GM23338 (cell line): ENCODE measurements around the gene GRK5. TPM values are rescaled to one million over a fixed set of nuclear protein-coding genes. Genes with fewer than 3 reads are reported as not detected.

Source experiments
- ATAC-seq: fragments of 200-7000 bp; cut with Tn5 transposase; 3 replicates; pipeline ENCODE4 v1.9.1; 2020
- DNase-seq: peaks from one replicate; pipeline ENCODE4 v3.0.0-alpha.2; 2015; ENCODE audit warnings: low spot score
- H2AFZ ChIP-seq: fragments of 200-600 bp; sonication (generic); 2 replicates; pipeline ENCODE4 v1.8.0; 2016; ENCODE audit warnings: antibody characterized with exemption, mild to moderate bottlenecking, moderate library complexity
- H3F3A ChIP-seq: fragments of 200-600 bp; sonication (generic); replicated peaks from 2 replicates; pipeline ENCODE4 v1.8.0; 2017; ENCODE audit warnings: antibody characterized with exemption, mixed run types, low read depth
- H3K27ac ChIP-seq: fragments of 200-600 bp; sonication (generic); 2 replicates; pipeline ENCODE4 v1.6.1; 2016; ENCODE audit warnings: low read depth
- H3K27me3 ChIP-seq: fragments of 200-600 bp; sonication (generic); 2 replicates; pipeline ENCODE4 v1.8.0; 2016; ENCODE audit warnings: mild to moderate bottlenecking, mixed run types, moderate library complexity; ENCODE audit not compliant: insufficient read depth
- H3K36me3 ChIP-seq: fragments of 200-600 bp; sonication (generic); 2 replicates; pipeline ENCODE4 v1.8.0; 2016; ENCODE audit warnings: mild to moderate bottlenecking; ENCODE audit not compliant: insufficient read depth
- H3K4me1 ChIP-seq: fragments of 200-600 bp; sonication (generic); 2 replicates; pipeline ENCODE4 v1.8.0; 2016; ENCODE audit warnings: mild to moderate bottlenecking, moderate library complexity; ENCODE audit not compliant: insufficient read depth
- H3K4me2 ChIP-seq: fragments of 200-600 bp; sonication (generic); 2 replicates; pipeline ENCODE4 v1.7.1; 2017; ENCODE audit warnings: mixed run types
- H3K4me3 ChIP-seq: fragments of 200-600 bp; sonication (generic); 2 replicates; pipeline ENCODE4 v1.6.1; 2016; ENCODE audit warnings: mixed run types
- H3K79me2 ChIP-seq: fragments of 200-600 bp; sonication (generic); replicated peaks from 2 replicates; pipeline ENCODE4 v1.8.0; 2017; ENCODE audit warnings: mild to moderate bottlenecking; ENCODE audit not compliant: insufficient read depth
- H3K9me2 ChIP-seq: fragments of 200-600 bp; sonication (generic); 2 replicates; pipeline ENCODE4 v1.8.0; 2017; ENCODE audit not compliant: insufficient read depth
- H4K20me1 ChIP-seq: fragments of 200-600 bp; sonication (generic); replicated peaks from 2 replicates; pipeline ENCODE4 v1.8.0; 2017; ENCODE audit warnings: mild to moderate bottlenecking; ENCODE audit not compliant: insufficient read depth
- H3K27ac Mint-ChIP-seq: 2 replicates; pipeline ENCODE4 v1.8.0; 2020; ENCODE audit warnings: inconsistent platforms, mild to moderate bottlenecking, moderate library complexity, mixed read lengths
- H3K27me3 Mint-ChIP-seq: 3 replicates; pipeline ENCODE4 v1.8.0; 2022; ENCODE audit warnings: low read depth, mild to moderate bottlenecking, moderate library complexity, mixed read lengths, inconsistent platforms; ENCODE audit not compliant: insufficient read depth, poor library complexity
- H3K36me3 Mint-ChIP-seq: 3 replicates; pipeline ENCODE4 v1.8.0; 2021; ENCODE audit warnings: low read depth, mild to moderate bottlenecking, inconsistent platforms, moderate library complexity, mixed read lengths
- H3K4me1 Mint-ChIP-seq: 3 replicates; pipeline ENCODE4 v1.8.0; 2020; ENCODE audit warnings: mild to moderate bottlenecking, inconsistent platforms, mixed read lengths
- H3K4me3 Mint-ChIP-seq: 3 replicates; pipeline ENCODE4 v1.8.0; 2021; ENCODE audit warnings: moderate library complexity, mild to moderate bottlenecking, inconsistent platforms, mixed read lengths
- H3K9me3 Mint-ChIP-seq: 3 replicates; pipeline ENCODE4 v1.8.0; 2020; ENCODE audit warnings: moderate library complexity, mild to moderate bottlenecking, inconsistent platforms, mixed read lengths
- EZH2phosphoT487 ChIP-seq: fragments of 200-600 bp; sonication (generic); IDR thresholded peaks from one replicate; pipeline ENCODE4 v1.8.1; 2018; ENCODE audit warnings: antibody characterized with exemption; ENCODE audit not compliant: unreplicated experiment
- JUNB ChIP-seq: IDR thresholded peaks from one replicate; pipeline ENCODE4 v1.6.1; 2016; ENCODE audit warnings: antibody characterized with exemption; ENCODE audit not compliant: unreplicated experiment
- POLR2AphosphoS5 ChIP-seq: IDR thresholded peaks from 2 replicates; pipeline ENCODE4 v1.6.1; 2016; ENCODE audit warnings: antibody characterized with exemption, low read depth
- STAT1 ChIP-seq: IDR thresholded peaks from one replicate; pipeline ENCODE4 v1.6.1; 2016; ENCODE audit warnings: antibody characterized with exemption; ENCODE audit not compliant: unreplicated experiment
- ZNF114 ChIP-seq: fragments of 250-450 bp; sonication (Bioruptor Pico); IDR thresholded peaks from 2 replicates; pipeline ENCODE4 v1.5.0; 2020; ENCODE audit warnings: mild to moderate bottlenecking, moderate library complexity
- ZNF331 ChIP-seq: fragments of 250-450 bp; sonication (Bioruptor Pico); IDR thresholded peaks from 2 replicates; pipeline ENCODE4 v1.5.0; 2020; ENCODE audit warnings: low read depth, mild to moderate bottlenecking, moderate library complexity
- polyA plus RNA-seq: library from polyadenylated mRNA; unstranded; fragments of >200 nt; fragmentation: Nextera tagmentation; extraction: Ambion mirVana; gene quantifications from 2 replicates; pipeline ENCODE4 v1.2.1, GENCODE V29; 2016
- total RNA-seq: library from RNA; depleted of rRNA; stranded (reverse); fragments of >200 nt; shearing (Covaris generic); gene quantifications from 2 replicates; pipeline ENCODE4 v1.2.3, GENCODE V29; 2014
- TF ChIP-seq, protein P1 (sequence below): IDR thresholded peaks from one replicate; pipeline ENCODE4 v1.6.1; 2018; ENCODE audit warnings: antibody characterized with exemption; ENCODE audit not compliant: unreplicated experiment

Gene GRK5
- total and polyA plus RNA-seq, 2 experiments from 2014 or later, result 0.53 to 2.0 TPM

- no peak for TF ChIP-seq JUNB
- TF ChIP-seq, protein P1, sequence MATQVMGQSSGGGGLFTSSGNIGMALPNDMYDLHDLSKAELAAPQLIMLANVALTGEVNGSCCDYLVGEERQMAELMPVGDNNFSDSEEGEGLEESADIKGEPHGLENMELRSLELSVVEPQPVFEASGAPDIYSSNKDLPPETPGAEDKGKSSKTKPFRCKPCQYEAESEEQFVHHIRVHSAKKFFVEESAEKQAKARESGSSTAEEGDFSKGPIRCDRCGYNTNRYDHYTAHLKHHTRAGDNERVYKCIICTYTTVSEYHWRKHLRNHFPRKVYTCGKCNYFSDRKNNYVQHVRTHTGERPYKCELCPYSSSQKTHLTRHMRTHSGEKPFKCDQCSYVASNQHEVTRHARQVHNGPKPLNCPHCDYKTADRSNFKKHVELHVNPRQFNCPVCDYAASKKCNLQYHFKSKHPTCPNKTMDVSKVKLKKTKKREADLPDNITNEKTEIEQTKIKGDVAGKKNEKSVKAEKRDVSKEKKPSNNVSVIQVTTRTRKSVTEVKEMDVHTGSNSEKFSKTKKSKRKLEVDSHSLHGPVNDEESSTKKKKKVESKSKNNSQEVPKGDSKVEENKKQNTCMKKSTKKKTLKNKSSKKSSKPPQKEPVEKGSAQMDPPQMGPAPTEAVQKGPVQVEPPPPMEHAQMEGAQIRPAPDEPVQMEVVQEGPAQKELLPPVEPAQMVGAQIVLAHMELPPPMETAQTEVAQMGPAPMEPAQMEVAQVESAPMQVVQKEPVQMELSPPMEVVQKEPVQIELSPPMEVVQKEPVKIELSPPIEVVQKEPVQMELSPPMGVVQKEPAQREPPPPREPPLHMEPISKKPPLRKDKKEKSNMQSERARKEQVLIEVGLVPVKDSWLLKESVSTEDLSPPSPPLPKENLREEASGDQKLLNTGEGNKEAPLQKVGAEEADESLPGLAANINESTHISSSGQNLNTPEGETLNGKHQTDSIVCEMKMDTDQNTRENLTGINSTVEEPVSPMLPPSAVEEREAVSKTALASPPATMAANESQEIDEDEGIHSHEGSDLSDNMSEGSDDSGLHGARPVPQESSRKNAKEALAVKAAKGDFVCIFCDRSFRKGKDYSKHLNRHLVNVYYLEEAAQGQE, result no peak
- TF ChIP-seq EZH2phosphoT487, result no peak
Measured at GRCh38 chr10:119425102-119425880, 217.9 kb downstream of the GRK5 start (continued).

DNA sequence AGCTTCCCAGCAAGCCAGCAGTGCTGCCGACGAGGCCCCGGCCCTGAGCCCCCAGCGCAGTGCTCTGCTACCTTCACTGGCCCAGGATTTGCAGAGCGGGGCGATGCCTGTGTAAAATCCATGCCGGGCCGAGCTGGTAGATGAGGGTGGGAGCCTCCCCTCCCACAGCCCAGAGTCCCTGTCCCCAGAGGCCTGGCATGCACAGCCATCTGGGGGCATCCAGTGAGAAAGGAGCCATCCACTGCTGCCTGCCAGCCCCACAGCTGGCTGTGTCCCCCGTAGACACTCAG, 218.5 kb downstream of the GRK5 start:
- H3K36me3 ChIP-seq, result no peaks in the 10 kb centered on the region
- no peak overlapping the region for H3K4me3 Mint-ChIP-seq
- no peak overlapping the region for H3K4me3 ChIP-seq
- DNase-seq, result no peak
- no peaks in the 10 kb centered on the region for H3F3A ChIP-seq
- H3K4me1 Mint-ChIP-seq, result peaks cover 20% of the 10 kb centered on the region
- H3K27ac ChIP-seq, result no peak overlapping the region
- no peaks in the 10 kb centered on the region for H3K27me3 ChIP-seq
- no peak overlapping the region for H3K4me2 ChIP-seq
- no peaks in the 10 kb centered on the region for H3K9me2 ChIP-seq
- ATAC-seq, result no peak
- H3K27ac Mint-ChIP-seq, result no peak overlapping the region
- H2AFZ ChIP-seq, result no peak overlapping the region
- peaks cover 7% of the 10 kb centered on the region for H3K4me1 ChIP-seq
- no peaks in the 10 kb centered on the region for H4K20me1 ChIP-seq
- no peaks in the 10 kb centered on the region for H3K79me2 ChIP-seq
- H3K9me3 Mint-ChIP-seq, result no peaks in the 10 kb centered on the region
- H3K36me3 Mint-ChIP-seq, result no peaks in the 10 kb centered on the region
- TF ChIP-seq, protein P1, result no peak
- TF ChIP-seq ZNF331 (CRISPR knock-in tag), result no peak
- no peak for TF ChIP-seq POLR2AphosphoS5
- TF ChIP-seq STAT1, result no peak
- TF ChIP-seq ZNF114 (CRISPR knock-in tag), result no peak
- TF ChIP-seq EZH2phosphoT487, result no peak
- peaks cover 3% of the 10 kb centered on the region for H3K27me3 Mint-ChIP-seq
